Mesenchymal stem cell (in vitro differentiated cells and primary cell): Measurements from ENCODE around the gene BRSK2.

Experiments
- DNase-seq: peaks from one replicate; pipeline ENCODE4 v3.0.0-alpha.2; 2013
- H2AFZ ChIP-seq: one replicate; pipeline ENCODE4 v1.6.1; 2013; ENCODE audit warnings: low read depth, mild to moderate bottlenecking, control low read depth, inconsistent platforms, low read length, moderate library complexity
- H2AK5ac ChIP-seq: 2 replicates; pipeline ENCODE4 v1.6.1; 2013; ENCODE audit warnings: low read length, moderate library complexity, mild to moderate bottlenecking, inconsistent platforms; ENCODE audit not compliant: severe bottlenecking
- H2BK120ac ChIP-seq: one replicate; pipeline ENCODE4 v1.6.1; 2013; ENCODE audit warnings: low read depth, mild to moderate bottlenecking, inconsistent platforms, low read length, moderate library complexity
- H2BK12ac ChIP-seq, 2 experiments: one replicate each; pipeline ENCODE4 v1.6.1; 2013; ENCODE audit warnings: inconsistent platforms in 2 of 2, low read length in 2 of 2, mild to moderate bottlenecking in 2 of 2, moderate library complexity in 2 of 2, control low read depth in 1 of 2
- H2BK15ac ChIP-seq: one replicate; pipeline ENCODE4 v1.6.1; 2013; ENCODE audit warnings: mild to moderate bottlenecking, low read depth, inconsistent platforms; ENCODE audit not compliant: poor library complexity, severe bottlenecking
- H2BK5ac ChIP-seq: 2 replicates; pipeline ENCODE4 v1.6.1; 2013; ENCODE audit warnings: low read depth, mild to moderate bottlenecking, low read length, control low read depth, inconsistent platforms; ENCODE audit not compliant: poor library complexity, severe bottlenecking
- H3K14ac ChIP-seq, 2 experiments: one replicate each; pipeline ENCODE4 v1.6.1; 2013; ENCODE audit warnings: inconsistent platforms in 2 of 2, low read length in 2 of 2, control low read depth in 1 of 2, mild to moderate bottlenecking in 1 of 2, moderate library complexity in 1 of 2
- H3K18ac ChIP-seq, 2 experiments: one replicate each; pipeline ENCODE4 v1.6.1; 2013; ENCODE audit warnings: inconsistent platforms in 2 of 2, low read length in 2 of 2, control low read depth in 1 of 2, low read depth in 1 of 2, mild to moderate bottlenecking in 1 of 2
- H3K23ac ChIP-seq, 2 experiments: one replicate each; pipeline ENCODE4 v1.6.1; 2013; ENCODE audit warnings: inconsistent platforms in 2 of 2, low read length in 2 of 2, mild to moderate bottlenecking in 2 of 2, moderate library complexity in 2 of 2, control low read depth in 1 of 2
- H3K27ac ChIP-seq: 2 replicates; pipeline ENCODE4 v1.5.1; 2013; ENCODE audit warnings: mild to moderate bottlenecking, moderate library complexity, low read length, control low read depth, inconsistent platforms; ENCODE audit not compliant: poor library complexity, severe bottlenecking
- H3K27me3 ChIP-seq, 2 experiments: 2 replicates each; pipeline versions ENCODE4 v1.6.1 to v1.7.0; 2013; ENCODE audit warnings: low read length in 2 of 2, mild to moderate bottlenecking in 2 of 2, moderate library complexity in 2 of 2, control low read depth in 1 of 2, inconsistent platforms in 1 of 2; ENCODE audit not compliant: control insufficient read depth in 1 of 2, insufficient read depth in 1 of 2
- H3K36me3 ChIP-seq, 2 experiments: 2 replicates each; pipeline versions ENCODE4 v1.6.1 to v1.7.0; 2013; ENCODE audit warnings: low read length in 2 of 2, control low read depth in 1 of 2, inconsistent platforms in 1 of 2, low read depth in 1 of 2, mild to moderate bottlenecking in 1 of 2; ENCODE audit not compliant: insufficient read depth in 2 of 2, control insufficient read depth in 1 of 2
- H3K4ac ChIP-seq, 2 experiments: one replicate each; pipeline ENCODE4 v1.6.1; 2013; ENCODE audit warnings: inconsistent platforms in 2 of 2, low read length in 2 of 2, mild to moderate bottlenecking in 2 of 2, moderate library complexity in 2 of 2, control low read depth in 1 of 2, low read depth in 1 of 2
- H3K4me1 ChIP-seq: 2 replicates; pipeline ENCODE4 v1.6.1; 2013; ENCODE audit warnings: low read depth, low read length, control low read depth; ENCODE audit not compliant: control insufficient read depth, insufficient read depth
- H3K4me2 ChIP-seq: 2 replicates; pipeline ENCODE4 v1.6.1; 2013; ENCODE audit warnings: low read length, mild to moderate bottlenecking, inconsistent platforms; ENCODE audit not compliant: poor library complexity, severe bottlenecking
- H3K4me3 ChIP-seq, 2 experiments: 2 replicates each; pipeline versions ENCODE4 v1.5.1 to v1.7.0; 2013; ENCODE audit warnings: low read length in 2 of 2, mild to moderate bottlenecking in 2 of 2, control low read depth in 1 of 2, low read depth in 1 of 2; ENCODE audit not compliant: insufficient read depth in 1 of 2
- H3K79me1 ChIP-seq: replicated peaks from 2 replicates; pipeline ENCODE4 v1.6.1; 2013; ENCODE audit warnings: mild to moderate bottlenecking, control low read depth, low read length, inconsistent platforms; ENCODE audit not compliant: poor library complexity, severe bottlenecking
- H3K9ac ChIP-seq: 2 replicates; pipeline ENCODE4 v1.7.0; 2013; ENCODE audit warnings: mild to moderate bottlenecking, low read length, moderate library complexity
- H3K9me3 ChIP-seq: 2 replicates; pipeline ENCODE4 v1.7.0; 2013; ENCODE audit warnings: mild to moderate bottlenecking, low read length; ENCODE audit not compliant: control insufficient read depth
- H4K8ac ChIP-seq: one replicate; pipeline ENCODE4 v1.6.1; 2013; ENCODE audit warnings: inconsistent platforms, mild to moderate bottlenecking, low read length, moderate library complexity
- H4K91ac ChIP-seq: one replicate; pipeline ENCODE4 v1.6.1; 2013; ENCODE audit warnings: mild to moderate bottlenecking, low read length, inconsistent platforms
- WGBS: methylation state at CpG from one replicate; pipeline ENCODE4 v1.1.7; 2013; ENCODE audit warnings: mixed read lengths; 5-methylcytosine and 5-hydroxymethylcytosine counted together

The BRSK2 gene

GRCh38 chr11:1353383-1354124 lies 36.2 kb upstream of the BRSK2 start:
- no peak overlapping the region for H4K91ac ChIP-seq
- WGBS, result 93% methylated on average over 32 of the region's 32 CpGs
- no peaks in the 10 kb centered on the region for H3K4me1 ChIP-seq

GRCh38 chr11:1354125-1354938 lies 35.4 kb upstream of the BRSK2 start:
- Histone ChIP-seq H3K4me1 (no peaks in the 10 kb centered on the region), H3K18ac (no peak overlapping the region), H3K23ac (no peak overlapping the region), H2BK120ac (no peak overlapping the region), H2AFZ (no peak overlapping the region), H4K91ac (no peak overlapping the region), H3K4me3 (no peak overlapping the region), H3K36me3 (no peaks in the 10 kb centered on the region), H3K4ac (no peak overlapping the region), H3K14ac (no peak overlapping the region), H3K9ac (no peak overlapping the region), H3K27me3 (peaks cover 17 to 52% of the 10 kb centered on the region in 2 experiments), H3K9me3 (no peaks in the 10 kb centered on the region), H2BK15ac (no peak overlapping the region), H2BK5ac (no peak overlapping the region), H2AK5ac (no peak overlapping the region), H4K8ac (no peak overlapping the region), H2BK12ac (no peak overlapping the region), H3K79me1 (no peaks in the 10 kb centered on the region), H3K27ac (no peak overlapping the region), H3K4me2 (no peak overlapping the region)
- 89% methylated on average over 31 of the region's 32 CpGs for WGBS
- no peak for DNase-seq

More at GRCh38 chr11:1353383-1354124, 36.2 kb upstream of the BRSK2 start:
- Histone ChIP-seq H3K4me3 (no peak overlapping the region), H3K14ac (no peak overlapping the region), H2BK15ac (no peak overlapping the region), H3K27ac (no peak overlapping the region), H3K79me1 (no peaks in the 10 kb centered on the region), H3K18ac (no peak overlapping the region), H2BK120ac (no peak overlapping the region), H3K4ac (no peak overlapping the region), H3K36me3 (no peaks in the 10 kb centered on the region), H2BK12ac (no peak overlapping the region), H4K8ac (no peak overlapping the region), H3K9ac (no peak overlapping the region), H3K27me3 (peaks cover 25 to 59% of the 10 kb centered on the region in 2 experiments), H3K23ac (no peak overlapping the region), H3K4me2 (no peak overlapping the region), H2BK5ac (no peak overlapping the region), H2AFZ (no peak overlapping the region), H2AK5ac (no peak overlapping the region), H3K9me3 (no peaks in the 10 kb centered on the region)
- no peak for DNase-seq

- Histone ChIP-seq H3K9ac (no peak overlapping the region), H3K14ac (no peak overlapping the region), H3K36me3 (no peaks in the 10 kb centered on the region), H3K4me1 (no peaks in the 10 kb centered on the region), H2AK5ac (no peak overlapping the region), H2AFZ (no peak overlapping the region), H2BK12ac (no peak overlapping the region), H3K18ac (no peak overlapping the region), H3K23ac (no peak overlapping the region), H3K4ac (no peak overlapping the region), H4K8ac (no peak overlapping the region), H3K79me1 (no peaks in the 10 kb centered on the region), H3K4me2 (no peak overlapping the region), H3K4me3 (no peak overlapping the region), H2BK5ac (no peak overlapping the region), H4K91ac (no peak overlapping the region), H3K9me3 (no peaks in the 10 kb centered on the region), H3K27ac (no peak overlapping the region), H2BK120ac (no peak overlapping the region), H2BK15ac (no peak overlapping the region), H3K27me3 (peaks cover 5 to 36% of the 10 kb centered on the region in 2 experiments)
- no peak for DNase-seq
- 73% methylated on average over 12 of the region's 14 CpGs for WGBS
These were observed 33.7 kb upstream of the BRSK2 start for GRCh38 chr11:1356007-1356435.

- H2BK12ac ChIP-seq, result no peak overlapping the region
- H4K8ac ChIP-seq, result no peak overlapping the region
- H3K4me1 ChIP-seq, result no peaks in the 10 kb centered on the region
- DNase-seq, result no peak
- no peaks in the 10 kb centered on the region for H3K79me1 ChIP-seq
- H3K27ac ChIP-seq, result no peak overlapping the region
- H2AFZ ChIP-seq, result no peak overlapping the region
- no peak overlapping the region for H3K23ac ChIP-seq
- H3K14ac ChIP-seq, result no peak overlapping the region
- H3K4ac ChIP-seq, result no peak overlapping the region
- no peaks in the 10 kb centered on the region for H3K9me3 ChIP-seq
- H3K27me3 ChIP-seq, result peaks cover 5 to 32% of the 10 kb centered on the region in 2 experiments
- no peak overlapping the region for H3K18ac ChIP-seq
- 83% methylated on average over 13 of the region's 13 CpGs for WGBS
- H3K36me3 ChIP-seq, result no peaks in the 10 kb centered on the region
- no peak overlapping the region for H2BK5ac ChIP-seq
- no peak overlapping the region for H2AK5ac ChIP-seq
- no peak overlapping the region for H4K91ac ChIP-seq
- no peak overlapping the region for H3K9ac ChIP-seq
- no peak overlapping the region for H3K4me2 ChIP-seq
- no peak overlapping the region for H3K4me3 ChIP-seq
- H2BK15ac ChIP-seq, result no peak overlapping the region
- H2BK120ac ChIP-seq, result no peak overlapping the region
These were observed 33.2 kb upstream of the BRSK2 start for GRCh38 chr11:1356478-1356960.
